Occipital lobe (tissue), 3 donors: ENCODE results near the gene PUM1. TPM values are rescaled to one million over a fixed set of nuclear protein-coding genes. Genes with fewer than 3 reads are reported as not detected.

ENCODE experiments used
- DNase-seq: peaks from one replicate; lab custom pipeline; 2025; lab: John Stamatoyannopoulos, UW
- small RNA-seq: library from RNA; depleted of rRNA; stranded (forward); fragments of <200 nt; gene quantifications from one replicate; pipeline ENCODE3, GENCODE V24; 2014
- total RNA-seq: library from RNA; depleted of rRNA; stranded (reverse); fragments of >200 nt; gene quantifications from one replicate; pipeline ENCODE4 v1.2.3, GENCODE V29; 2014

Gene PUM1
- total RNA-seq, 1 donor from 2014 or later, result 140 TPM

DNA sequence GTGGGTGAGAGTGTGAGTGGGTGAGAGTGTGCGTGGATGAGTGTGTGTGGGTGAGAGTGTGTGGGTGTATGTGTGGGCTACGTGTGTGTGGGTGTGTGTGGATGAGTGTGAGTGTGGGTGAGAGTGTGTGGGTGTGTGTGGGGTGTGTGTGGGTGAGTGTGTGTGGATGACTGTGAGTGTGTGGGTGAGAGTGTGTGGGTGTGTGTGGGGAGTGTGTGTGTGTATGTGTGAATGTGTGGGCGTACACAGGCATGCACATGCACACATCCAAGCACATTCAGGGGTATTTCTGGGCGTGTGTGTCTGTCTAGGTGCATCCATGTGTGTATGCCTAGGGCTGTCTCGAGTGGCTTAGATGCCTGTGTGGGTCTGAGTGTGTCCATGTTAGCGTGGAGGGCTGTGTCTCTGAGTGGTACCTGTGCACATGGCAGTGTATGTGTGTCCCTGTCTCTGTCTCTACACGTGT, 171.0 kb downstream of the PUM1 start:
- no peak for DNase-seq

- DNase-seq, result no peak
Observed at GRCh38 chr1:30893776-30894507, 171.6 kb downstream of the PUM1 start.

DNA sequence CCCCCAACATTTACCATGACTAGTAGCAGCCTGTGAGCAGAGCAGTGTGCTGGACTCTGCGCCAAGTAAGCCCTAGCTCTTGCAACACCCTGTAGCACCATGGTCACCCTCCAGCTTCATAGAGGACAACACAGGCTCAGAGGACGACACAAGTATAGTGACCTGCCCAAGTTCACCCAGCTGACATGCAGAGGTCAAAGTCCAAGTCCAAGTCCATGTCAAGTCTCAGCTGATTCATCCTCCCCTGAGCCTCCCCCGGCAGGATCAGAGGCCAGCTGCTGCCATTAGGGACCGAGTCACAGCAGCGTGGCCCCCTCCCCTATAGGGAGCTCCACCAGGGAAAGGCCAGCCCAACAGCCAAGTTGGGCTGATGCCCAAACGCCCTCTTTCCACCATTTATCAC, 172.8 kb downstream of the PUM1 start:
- no peak for DNase-seq

DNA sequence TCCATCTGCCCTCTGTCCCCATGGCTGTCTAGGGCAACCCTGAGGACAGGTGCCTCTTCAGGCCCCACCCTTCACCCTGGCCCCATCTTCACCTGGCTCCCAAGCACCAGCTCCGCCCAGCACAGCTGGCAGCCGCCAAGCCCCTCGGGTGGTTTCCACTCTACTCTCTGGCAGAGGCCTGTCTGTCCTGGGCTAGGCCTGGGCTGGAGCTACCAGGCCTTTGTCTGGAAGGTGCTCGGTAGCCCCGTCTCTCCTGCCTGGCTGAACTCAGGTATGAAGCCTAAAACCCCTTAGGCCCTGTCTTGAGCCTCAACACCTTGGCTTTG, 174.3 kb downstream of the PUM1 start:
- no peak for DNase-seq

DNA sequence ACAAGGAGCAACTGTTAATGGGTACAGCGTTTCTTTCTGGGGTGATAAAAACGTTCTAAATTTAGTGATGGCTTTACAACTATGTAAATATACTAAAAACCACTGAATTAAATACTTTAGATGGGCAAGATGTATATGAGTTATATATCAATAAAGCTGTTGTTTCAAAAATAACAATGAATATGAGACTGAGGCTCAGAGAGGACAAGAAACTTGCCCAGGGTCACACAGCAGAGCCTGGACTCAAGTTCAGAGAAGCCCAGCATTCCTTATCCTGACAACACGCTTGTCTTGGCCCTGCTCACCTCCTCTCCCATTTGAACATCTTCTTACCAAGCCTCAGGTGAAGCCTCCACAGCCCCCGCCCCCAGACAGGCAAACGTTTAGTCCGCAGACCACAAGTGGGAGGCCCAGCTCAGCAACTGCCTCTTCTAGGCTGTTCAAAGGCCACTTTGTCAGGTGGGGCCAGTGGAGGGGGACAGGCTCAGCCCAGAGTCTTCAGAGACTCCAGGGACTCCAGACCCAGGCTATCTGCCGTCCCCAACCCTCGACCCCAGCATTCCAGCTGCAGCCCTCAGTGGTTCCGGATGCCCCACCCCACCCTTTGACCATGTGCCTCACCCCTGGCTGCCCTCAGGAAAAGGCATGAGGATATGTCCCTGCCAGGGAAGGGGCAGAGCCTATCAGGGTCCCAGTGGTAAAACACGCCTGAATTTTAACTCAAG, 174.9 kb downstream of the PUM1 start:
- no peak for DNase-seq

GRCh38 chr1:30889511-30889910, 176.0 kb downstream of the PUM1 start:
- DNase-seq, result no peak

DNA sequence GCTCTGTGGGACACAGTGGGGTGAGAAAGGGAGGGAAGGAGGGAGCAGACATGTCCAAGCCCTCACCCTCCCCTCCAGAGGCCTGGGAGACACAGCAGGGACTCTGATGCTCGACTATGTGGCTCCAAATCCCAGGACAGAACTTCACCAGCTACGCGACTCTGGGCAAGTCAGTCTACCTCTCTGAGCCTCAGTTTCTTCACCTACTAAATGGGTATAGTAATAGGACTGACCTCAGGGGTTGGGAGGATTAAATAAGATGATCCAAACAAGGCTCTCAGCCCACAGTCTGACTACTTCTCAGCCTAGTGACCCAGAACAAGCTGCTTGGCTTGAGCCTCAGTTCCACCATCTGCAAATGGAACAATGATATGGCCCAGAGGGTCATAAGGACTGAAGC, 176.5 kb downstream of the PUM1 start:
- DNase-seq, result no peak

DNA sequence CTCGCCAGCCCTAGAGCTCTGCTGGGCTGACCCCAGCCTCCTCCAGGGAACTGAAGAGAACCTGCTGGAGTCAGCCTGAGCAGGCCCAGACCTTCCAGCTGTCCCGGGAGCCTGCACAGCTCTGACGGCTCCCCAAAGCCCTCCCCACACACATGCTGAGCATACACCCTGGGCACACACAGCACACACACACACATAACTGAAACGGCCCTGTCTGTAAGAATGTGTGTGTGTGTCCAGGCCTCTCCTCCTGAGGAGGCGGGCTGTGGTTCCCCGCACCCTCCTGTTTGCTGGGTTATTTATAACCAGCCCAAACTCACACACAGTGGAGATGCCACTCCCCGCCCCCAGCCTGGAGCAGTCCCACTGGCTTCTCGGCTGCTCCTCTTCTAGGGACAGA, 177.1 kb downstream of the PUM1 start:
- peak; percentile 78 for DNase-seq

- no peak for DNase-seq
Observed at GRCh38 chr1:30887485-30888315, 177.8 kb downstream of the PUM1 start.

DNA sequence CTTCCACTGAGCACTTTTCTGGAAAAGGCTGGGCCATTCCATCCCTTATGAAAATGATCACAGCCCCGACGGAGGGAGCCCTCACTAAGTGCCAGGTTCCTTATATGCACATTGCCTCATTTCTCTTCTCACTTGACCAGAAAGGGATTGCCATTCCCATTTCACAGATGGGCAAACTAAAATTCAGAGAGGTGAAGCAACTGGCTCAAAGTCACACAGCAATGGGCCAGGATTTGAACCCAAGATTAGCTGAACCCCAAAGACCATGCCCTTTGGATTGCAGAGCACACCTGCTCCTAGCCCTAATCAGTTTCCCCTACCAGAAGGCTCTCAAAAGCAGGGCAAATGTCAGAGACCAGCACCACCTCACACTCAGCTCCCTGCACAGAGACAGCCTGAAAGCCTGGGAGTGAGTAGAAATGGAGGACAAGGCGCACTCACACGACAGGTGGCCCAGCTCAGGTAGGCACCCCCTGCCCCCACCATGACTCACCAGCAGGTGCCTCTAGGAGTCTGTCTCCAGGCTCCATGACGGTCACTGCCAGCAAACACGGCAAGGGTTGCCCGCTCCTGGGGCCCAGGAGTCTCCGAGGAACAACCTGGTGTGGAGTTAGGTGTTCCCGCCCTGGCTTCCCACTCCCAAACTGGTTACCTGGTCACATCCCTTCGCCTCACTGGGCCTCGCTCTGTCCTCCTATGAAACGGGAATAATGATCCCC, 178.6 kb downstream of the PUM1 start:
- DNase-seq, result no peak

DNA sequence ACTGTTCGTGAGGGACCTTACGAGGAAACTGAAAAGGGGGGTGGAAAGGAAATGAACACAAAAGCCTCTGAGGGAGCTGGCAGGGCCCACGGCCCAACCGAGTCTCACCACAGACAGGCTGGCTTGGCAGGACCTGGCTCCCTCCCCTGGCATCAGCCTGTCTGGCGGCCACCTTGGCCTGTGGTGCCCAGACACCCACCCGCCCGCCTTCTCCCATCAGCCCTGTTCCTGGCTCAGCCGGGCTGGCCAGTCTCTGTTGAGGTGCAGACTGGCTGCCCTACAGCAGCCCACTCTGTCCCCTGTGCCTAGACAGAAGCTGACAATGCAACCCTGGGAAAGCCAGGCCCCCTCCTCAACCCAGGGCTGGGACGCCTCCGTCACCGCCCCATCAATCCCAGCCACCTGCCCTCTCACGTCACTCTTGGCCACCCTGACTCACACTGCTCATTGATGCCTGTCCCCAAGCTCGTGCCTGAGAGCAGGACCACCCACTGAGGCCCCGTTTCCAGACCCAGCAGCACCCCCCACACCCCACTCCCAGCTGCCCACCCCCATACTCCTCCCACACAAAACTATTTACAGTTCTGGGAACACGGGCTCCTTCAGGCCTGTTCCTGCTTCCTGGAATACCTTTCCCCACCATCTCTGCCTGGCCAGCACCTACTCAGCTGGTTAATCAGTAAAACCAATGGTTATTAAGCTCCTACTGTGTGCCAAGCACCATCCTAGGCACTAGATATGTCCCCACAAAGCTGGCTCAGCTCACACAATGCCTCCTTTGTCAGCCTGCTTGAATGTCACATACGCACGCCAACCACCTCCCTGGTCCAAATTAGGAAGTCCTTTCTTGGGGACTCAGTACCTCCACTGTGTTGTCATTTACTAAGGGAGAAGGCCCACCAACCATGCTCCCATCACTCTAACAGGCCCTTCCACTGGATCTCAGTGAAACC, 179.7 kb downstream of the PUM1 start:
- DNase-seq, result no peak

DNA sequence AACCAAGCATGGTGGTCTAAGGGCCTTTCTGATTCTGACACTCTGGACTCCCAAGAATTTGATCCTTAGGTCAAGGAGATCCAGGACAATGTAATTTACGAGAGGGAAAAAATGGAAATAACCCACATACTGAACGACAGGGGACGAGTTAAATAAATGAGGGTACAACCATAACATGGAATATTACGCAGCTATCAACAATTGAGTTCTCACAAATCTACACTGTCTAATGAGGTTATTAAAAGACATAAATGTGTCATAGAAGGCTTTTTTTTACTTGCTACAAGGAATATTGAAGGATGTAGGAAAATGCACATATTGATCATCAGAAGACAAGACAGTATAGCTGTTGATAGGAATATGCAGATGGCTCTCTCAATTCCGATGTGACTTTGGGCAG, 180.8 kb downstream of the PUM1 start:
- no peak for DNase-seq

GRCh38 chr1:30883389-30884172, 181.9 kb downstream of the PUM1 start:
- no peak for DNase-seq

DNA sequence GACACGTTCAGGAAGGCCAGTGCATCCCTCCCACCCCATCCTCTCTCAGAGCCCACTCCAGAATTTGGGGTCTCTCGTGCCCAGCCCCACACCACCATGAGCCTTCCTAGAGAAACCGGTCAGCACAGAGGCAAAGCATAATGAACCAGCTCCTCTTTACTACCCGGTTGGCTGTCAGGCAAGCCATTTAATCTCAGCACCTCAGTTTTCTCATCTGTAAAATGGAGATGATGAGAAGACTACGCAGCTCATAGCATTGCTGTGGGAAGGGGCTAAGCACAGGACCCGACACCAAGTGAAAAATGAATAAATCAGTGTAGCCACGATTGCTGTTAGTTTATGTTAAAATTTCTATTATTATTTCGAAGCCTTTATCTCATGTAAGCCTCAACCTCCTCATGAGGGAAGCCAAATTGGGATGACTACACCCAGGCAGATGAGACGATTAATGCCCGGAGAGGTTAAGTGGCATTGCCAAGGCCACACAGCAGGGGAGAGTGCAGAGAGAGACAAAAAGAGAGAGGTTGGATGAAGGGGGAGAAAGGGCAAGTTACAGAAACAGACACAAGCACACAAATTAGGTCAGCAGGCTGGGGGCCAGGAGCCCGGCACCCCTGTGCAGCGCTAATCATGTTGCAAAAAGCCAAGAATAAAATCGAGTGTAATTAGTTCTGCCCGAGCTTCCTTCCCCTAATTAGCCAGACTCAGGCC, 182.7 kb downstream of the PUM1 start:
- no peak for DNase-seq

Small RNA genes lying within 50 kb of the gene (small RNA-seq; reads per million reads assigned to genes)
- gene AL356320.1 (not detected), gene RN7SL371P (not detected)

Other genes starting within 250 kb of the PUM1 start
- 66.1 TPM for gene SDC3, start 157.0 kb downstream of the PUM1 start, total RNA-seq
- gene NKAIN1, start 174.2 kb upstream of the PUM1 start, total RNA-seq, result 33.4 TPM
- 102 TPM for gene SNRNP40, start 231.1 kb upstream of the PUM1 start, total RNA-seq
- 36.0 TPM for gene ZCCHC17, start 231.3 kb upstream of the PUM1 start, total RNA-seq